ENCODE measurements around the gene CD52. TPM values are rescaled to one million over a fixed set of nuclear protein-coding genes. Genes with fewer than 3 reads are reported as not detected.
A peak's percentile ranks its signal among the peaks of the same experiment; 100 is the strongest.

The CD52 gene
- total and polyA plus RNA-seq, 2 of the 13 experiments (the other 11 are each of a cell fraction or from before 2014, with no cell fraction given), result 0.32 TPM; not detected in 1

DNA sequence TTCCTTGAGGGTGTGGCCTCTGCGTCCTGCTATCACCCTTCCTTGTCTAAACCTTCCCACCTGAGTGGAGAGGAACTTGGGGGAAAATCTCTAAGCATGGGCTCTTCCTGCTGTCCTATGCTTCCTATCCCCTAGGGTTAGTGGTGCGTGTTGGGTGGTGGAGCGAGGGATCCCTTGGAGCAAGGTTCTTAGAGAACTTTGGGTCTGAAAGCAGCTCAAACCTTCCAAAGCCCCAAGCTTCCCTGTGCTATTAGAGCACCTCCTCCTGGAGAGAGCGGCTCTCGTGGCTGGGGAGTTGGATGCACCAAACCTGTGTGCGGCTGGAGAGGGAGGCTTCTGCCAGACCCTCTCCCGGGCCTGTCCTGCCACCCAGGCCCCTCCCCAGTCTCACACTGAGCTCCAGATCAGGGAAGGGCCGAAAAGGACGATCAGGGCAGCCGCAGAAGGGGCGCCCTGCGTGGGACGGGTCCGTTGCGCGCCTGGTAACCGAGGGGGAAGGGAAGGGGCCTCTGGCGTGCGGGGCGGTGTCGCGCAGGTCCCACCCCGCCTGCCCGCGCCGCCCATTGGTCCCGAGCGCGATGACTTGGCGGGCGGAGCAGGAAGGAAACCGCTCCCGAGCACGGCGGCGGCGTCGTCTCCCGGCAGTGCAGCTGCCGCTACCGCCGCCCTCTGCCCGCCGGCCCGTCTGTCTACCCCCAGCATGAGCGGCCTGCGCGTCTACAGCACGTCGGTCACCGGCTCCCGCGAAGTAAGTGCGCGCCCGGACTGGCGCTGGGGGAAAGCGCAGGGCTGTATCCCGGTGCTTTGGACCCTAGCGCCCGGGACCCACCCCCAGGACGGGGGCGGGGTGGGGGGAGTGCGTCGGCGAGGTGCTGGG is 38.1 kb upstream of the CD52 start, which contains the start of gene SH3BGRL3 (continued):
- TF ChIP-seq, protein P1, sequence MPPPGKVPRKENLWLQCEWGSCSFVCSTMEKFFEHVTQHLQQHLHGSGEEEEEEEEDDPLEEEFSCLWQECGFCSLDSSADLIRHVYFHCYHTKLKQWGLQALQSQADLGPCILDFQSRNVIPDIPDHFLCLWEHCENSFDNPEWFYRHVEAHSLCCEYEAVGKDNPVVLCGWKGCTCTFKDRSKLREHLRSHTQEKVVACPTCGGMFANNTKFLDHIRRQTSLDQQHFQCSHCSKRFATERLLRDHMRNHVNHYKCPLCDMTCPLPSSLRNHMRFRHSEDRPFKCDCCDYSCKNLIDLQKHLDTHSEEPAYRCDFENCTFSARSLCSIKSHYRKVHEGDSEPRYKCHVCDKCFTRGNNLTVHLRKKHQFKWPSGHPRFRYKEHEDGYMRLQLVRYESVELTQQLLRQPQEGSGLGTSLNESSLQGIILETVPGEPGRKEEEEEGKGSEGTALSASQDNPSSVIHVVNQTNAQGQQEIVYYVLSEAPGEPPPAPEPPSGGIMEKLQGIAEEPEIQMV (CRISPR knock-in tag; IDR thresholded peaks at IDR 0.05; ENCODE audit: low read depth), result no peak
- TF ChIP-seq ZC3H13 (CRISPR knock-in tag; IDR thresholded peaks at IDR 0.05) (peak; percentile 72; the same call in 1 of the 2 replicates), ZNF678 (CRISPR knock-in tag; IDR thresholded peaks at IDR 0.05) (no peak), ARNTL (CRISPR knock-in tag; IDR thresholded peaks at IDR 0.05) (0 out of 2 replicates have a peak, but pooled peaks have one; percentile 34), ZNF432 (CRISPR knock-in tag; IDR thresholded peaks at IDR 0.05; ENCODE audit: borderline replicate concordance) (no peak), KDM5A (IDR thresholded peaks at IDR 0.05; ENCODE audit: borderline replicate concordance, low read length) (no peak), HNRNPK (IDR thresholded peaks at IDR 0.05; ENCODE audit: low read depth, low read length, poor library complexity, severe bottlenecking) (peak; percentile 76), ZNF713 (CRISPR knock-in tag; IDR thresholded peaks at IDR 0.05) (no peak), NFYC (CRISPR knock-in tag; IDR thresholded peaks at IDR 0.05) (peak; percentile 79), U2AF1 (optimal IDR thresholded peaks at IDR 0.05; ENCODE audit: low read depth, low read length) (no peak), ZNF264 (CRISPR knock-in tag; IDR thresholded peaks at IDR 0.05) (no peak), CHD2 (IDR thresholded peaks at IDR 0.05; ENCODE audit: low read depth, low read length) (no peak), ETV6 (CRISPR knock-in tag; conservative IDR thresholded peaks at IDR 0.05) (no peak), ZNF772 (CRISPR knock-in tag; IDR thresholded peaks at IDR 0.05) (peak; percentile 75; the same call in 1 of the 2 replicates), PTBP1 (IDR thresholded peaks at IDR 0.05; ENCODE audit: low read depth, low read length, poor library complexity, severe bottlenecking) (no peak), HMG20A (CRISPR knock-in tag; IDR thresholded peaks at IDR 0.05; ENCODE audit: borderline replicate concordance) (no peak), POLR2G (IDR thresholded peaks at IDR 0.05; ENCODE audit: low read depth, low read length) (peak; percentile 86), SMAD9 (CRISPR knock-in tag; IDR thresholded peaks at IDR 0.05) (no peak), TAF1 (CRISPR knock-in tag; IDR thresholded peaks at IDR 0.05) (peak; percentile 80), NR3C1 (CRISPR knock-in tag; IDR thresholded peaks at IDR 0.05) (no peak)
- TF ChIP-seq, protein P2, sequence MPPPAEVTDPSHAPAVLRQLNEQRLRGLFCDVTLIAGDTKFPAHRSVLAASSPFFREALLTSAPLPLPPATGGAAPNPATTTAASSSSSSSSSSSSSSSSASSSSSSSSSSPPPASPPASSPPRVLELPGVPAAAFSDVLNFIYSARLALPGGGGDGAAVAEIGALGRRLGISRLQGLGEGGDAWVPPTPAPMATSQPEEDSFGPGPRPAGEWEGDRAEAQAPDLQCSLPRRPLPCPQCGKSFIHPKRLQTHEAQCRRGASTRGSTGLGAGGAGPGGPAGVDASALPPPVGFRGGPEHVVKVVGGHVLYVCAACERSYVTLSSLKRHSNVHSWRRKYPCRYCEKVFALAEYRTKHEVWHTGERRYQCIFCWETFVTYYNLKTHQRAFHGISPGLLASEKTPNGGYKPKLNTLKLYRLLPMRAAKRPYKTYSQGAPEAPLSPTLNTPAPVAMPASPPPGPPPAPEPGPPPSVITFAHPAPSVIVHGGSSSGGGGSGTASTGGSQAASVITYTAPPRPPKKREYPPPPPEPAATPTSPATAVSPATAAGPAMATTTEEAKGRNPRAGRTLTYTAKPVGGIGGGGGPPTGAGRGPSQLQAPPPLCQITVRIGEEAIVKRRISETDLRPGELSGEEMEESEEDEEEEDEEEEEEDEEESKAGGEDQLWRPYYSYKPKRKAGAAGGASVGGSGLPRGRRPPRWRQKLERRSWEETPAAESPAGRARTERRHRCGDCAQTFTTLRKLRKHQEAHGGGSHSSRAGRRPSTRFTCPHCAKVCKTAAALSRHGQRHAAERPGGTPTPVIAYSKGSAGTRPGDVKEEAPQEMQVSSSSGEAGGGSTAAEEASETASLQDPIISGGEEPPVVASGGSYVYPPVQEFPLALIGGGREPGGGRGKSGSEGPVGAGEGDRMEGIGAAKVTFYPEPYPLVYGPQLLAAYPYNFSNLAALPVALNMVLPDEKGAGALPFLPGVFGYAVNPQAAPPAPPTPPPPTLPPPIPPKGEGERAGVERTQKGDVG (CRISPR knock-in tag; IDR thresholded peaks at IDR 0.05; ENCODE audit: borderline replicate concordance), result no peak
- TF ChIP-seq, protein P3, sequence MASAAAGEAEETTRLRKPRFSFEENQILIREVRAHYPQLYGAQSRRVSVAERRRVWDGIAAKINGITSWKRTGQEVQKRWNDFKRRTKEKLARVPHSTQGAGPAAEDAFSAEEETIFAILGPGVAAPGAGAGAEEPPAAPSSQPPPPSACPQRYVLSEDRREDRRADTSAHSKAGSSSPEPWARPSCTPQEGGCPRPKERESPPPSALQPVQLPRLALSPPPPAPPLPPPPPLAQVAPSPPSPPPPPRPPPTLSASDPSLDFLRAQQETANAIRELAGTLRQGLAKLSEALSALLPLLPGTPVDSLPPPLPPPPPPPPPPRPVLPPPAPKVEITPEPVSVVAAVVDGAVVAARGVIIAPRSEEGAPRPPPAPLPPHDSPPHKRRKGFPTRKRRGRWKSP (CRISPR knock-in tag; IDR thresholded peaks at IDR 0.05), result peak; percentile 85
- TF ChIP-seq, protein P4, sequence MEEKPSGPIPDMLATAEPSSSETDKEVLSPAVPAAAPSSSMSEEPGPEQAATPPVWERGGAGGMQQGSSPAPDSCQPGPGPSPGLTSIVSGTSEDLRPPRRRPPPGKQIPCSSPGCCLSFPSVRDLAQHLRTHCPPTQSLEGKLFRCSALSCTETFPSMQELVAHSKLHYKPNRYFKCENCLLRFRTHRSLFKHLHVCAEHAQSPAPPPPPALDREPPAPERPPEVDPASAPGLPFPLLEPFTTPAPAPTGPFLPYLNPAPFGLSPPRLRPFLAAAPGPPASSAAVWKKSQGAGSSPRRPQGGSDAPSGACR (CRISPR knock-in tag; IDR thresholded peaks at IDR 0.05), result no peak

All from HepG2 (cell line).